ENCODE measurements around the gene RPP21.

The RPP21 gene

DNA sequence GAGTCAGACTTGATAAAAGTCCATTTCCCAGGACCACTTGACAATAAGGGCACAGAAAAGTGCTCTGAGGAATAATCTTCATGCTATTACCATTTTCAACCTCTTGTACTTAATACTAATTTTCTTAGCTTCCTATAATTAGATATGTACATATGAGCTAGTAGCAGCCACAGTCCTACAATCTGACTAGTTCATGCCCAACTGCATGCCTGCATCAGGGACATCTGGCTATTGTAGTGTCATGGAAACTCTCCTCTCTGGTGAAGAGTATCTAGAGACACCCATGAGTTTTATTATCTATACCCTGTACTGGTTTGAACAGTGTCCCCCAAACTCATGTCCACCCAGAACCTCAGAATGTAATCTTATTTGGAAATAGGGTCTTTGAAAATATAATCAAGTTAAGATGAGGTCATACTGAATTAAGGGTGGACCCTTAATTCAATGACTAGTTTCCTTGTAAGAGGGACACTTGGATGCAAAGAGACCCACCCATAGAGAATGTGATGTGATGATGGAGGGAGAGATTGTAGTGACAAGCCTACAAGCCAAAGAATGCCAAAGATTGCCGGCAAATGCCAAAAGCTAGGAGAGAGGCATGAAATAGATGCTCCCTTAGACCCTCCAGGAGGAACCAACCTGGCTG, 32.2 kb upstream of the RPP21 start:
- TF ChIP-seq, protein P1, sequence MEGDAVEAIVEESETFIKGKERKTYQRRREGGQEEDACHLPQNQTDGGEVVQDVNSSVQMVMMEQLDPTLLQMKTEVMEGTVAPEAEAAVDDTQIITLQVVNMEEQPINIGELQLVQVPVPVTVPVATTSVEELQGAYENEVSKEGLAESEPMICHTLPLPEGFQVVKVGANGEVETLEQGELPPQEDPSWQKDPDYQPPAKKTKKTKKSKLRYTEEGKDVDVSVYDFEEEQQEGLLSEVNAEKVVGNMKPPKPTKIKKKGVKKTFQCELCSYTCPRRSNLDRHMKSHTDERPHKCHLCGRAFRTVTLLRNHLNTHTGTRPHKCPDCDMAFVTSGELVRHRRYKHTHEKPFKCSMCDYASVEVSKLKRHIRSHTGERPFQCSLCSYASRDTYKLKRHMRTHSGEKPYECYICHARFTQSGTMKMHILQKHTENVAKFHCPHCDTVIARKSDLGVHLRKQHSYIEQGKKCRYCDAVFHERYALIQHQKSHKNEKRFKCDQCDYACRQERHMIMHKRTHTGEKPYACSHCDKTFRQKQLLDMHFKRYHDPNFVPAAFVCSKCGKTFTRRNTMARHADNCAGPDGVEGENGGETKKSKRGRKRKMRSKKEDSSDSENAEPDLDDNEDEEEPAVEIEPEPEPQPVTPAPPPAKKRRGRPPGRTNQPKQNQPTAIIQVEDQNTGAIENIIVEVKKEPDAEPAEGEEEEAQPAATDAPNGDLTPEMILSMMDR (conservative IDR thresholded peaks at IDR 0.05; ENCODE audit: control insufficient read depth, insufficient read depth, low read depth, low read length) = no peak
- H3K4me3 ChIP-seq (ENCODE audit: control insufficient read depth, low read depth, low read length) = no peak overlapping the region
- no peak for DNase-seq (ENCODE audit: low read depth)

DNA sequence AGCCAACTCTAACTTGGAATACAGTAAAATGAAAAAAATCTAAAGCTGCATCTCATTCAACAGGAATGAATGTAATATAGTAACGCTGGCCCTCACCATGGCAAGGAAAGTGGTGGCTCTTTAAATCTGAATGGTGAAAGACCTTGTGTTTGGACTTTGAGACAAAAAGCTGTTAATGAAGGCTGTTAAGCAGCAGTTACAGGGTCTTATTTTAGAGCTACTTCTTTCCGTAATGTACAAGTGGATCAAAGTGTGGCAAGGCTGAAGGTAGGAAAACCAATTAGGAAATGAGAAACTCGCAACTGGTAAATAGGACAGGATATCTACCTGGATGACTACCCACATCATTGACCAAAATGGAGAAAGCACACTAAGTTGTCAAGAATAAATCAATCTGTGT, 29.8 kb upstream of the RPP21 start:
- no peak overlapping the region for H3K4me3 ChIP-seq (ENCODE audit: control insufficient read depth, low read depth, low read length)
- TF ChIP-seq, protein P1 (conservative IDR thresholded peaks at IDR 0.05; ENCODE audit: control insufficient read depth, insufficient read depth, low read depth, low read length) = no peak
- DNase-seq (ENCODE audit: low read depth) = no peak

DNA sequence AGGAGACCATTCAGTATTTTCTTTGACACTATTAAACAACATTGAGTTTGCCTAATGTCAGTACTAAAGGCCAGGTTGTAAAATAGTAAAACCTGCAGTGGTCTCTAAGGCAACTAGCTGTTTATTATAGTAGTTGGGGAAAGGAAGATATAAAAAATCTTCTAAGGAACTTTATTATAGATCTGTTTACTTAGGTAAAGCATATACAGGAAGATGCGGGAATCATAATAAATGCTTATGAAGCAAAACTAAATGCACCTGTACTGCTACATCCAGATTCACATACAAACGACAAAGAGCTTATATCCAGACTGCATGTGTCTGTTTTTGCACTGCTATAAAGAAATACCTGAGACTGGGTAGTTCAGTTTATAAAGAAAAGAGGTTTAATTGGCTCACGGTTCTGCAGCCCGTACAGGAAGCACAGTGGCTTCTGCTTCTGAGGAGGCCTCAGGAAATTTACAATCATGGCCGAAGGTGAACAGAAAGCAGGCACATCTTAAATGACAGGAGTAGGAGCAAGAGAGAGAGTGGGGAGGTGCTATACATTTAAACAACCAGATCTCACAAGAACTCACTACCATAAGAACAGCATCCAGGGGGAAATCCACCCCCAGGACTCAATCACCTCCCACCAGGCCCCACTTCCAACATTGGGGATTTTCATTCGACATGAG, 26.9 kb upstream of the RPP21 start:
- DNase-seq (ENCODE audit: low read depth) = no peak
- no peak overlapping the region for H3K4me3 ChIP-seq (ENCODE audit: control insufficient read depth, low read depth, low read length)
- TF ChIP-seq, protein P1 (conservative IDR thresholded peaks at IDR 0.05; ENCODE audit: control insufficient read depth, insufficient read depth, low read depth, low read length) = no peak

DNA sequence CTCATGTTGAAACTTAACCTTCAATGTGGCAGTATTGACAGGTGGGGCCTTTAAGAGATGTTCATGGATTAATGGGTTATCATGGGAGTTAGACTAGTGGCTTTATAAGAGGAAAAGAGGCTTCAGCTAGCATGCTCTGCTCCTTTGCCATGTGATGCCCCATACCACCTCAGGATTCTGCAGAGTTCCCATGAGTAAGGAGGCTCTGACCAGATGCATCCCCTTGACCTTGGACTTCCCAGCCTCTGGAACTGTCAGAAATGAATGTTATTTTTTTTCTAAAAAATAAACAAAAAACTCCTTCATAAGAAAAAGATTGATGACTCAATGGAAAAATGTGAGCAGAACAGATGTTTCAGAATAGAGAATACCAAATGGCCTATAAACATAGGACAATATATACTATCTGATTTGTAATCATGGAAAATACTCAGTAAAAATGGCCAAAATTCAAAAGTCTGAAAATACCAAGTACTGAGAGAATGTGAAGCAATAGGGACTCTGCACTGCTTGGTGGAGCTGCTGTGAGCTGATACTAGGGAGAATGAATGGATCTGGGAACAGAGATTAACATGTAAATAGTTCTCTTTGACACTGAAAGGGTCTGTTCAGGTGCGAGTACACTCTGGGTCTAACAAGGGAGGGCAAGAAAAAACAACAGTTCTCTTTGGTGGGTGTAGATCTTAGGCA, 25.7 kb upstream of the RPP21 start:
- DNase-seq (ENCODE audit: low read depth) = peak; percentile 40
- no peak overlapping the region for H3K4me3 ChIP-seq (ENCODE audit: control insufficient read depth, low read depth, low read length)
- TF ChIP-seq, protein P1 (conservative IDR thresholded peaks at IDR 0.05; ENCODE audit: control insufficient read depth, insufficient read depth, low read depth, low read length) = no peak

DNA sequence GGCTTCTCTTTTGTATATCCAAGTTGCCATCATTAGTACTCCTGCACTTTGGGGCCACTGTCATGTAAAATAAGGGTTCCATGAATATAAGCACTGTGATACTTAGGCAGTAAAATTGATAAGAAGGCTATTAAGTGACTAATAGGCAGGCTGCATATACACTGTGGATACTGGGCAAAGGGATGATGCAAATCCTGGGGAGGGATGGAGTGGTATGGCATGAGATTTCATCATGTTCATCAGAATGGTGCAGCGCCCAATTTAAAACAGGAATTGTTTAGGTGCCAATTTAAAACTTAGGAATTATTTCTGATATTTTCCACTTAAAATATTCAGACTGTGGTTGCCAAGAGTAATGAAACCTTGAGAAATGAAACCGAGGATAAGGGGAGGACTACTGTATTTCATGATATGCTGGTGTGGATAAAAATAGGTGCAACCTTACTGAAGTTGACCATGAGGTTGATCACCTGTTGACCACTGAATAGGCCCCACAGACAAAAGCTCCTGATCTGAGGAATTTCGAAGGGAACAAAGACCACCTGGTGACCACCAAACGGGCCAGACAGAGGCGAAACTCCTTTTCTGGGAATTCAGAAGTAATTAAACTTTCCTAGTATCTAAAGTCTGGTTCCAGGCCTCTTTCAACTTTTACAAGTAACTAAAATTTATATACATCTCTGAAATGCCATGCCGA, 23.1 kb upstream of the RPP21 start:
- peak; percentile 18 for DNase-seq (ENCODE audit: low read depth)
- H3K4me3 ChIP-seq (ENCODE audit: control insufficient read depth, low read depth, low read length) = no peak overlapping the region
- TF ChIP-seq, protein P1 (conservative IDR thresholded peaks at IDR 0.05; ENCODE audit: control insufficient read depth, insufficient read depth, low read depth, low read length) = no peak

Measured in fibroblast of mammary gland (primary cell).